ENCODE measurements around the gene CASZ1. TPM values are rescaled to one million over a fixed set of nuclear protein-coding genes. Genes with fewer than 3 reads are reported as not detected.

The CASZ1 gene
- total RNA-seq, 1 donor, result 0.09 TPM

- TF ChIP-seq, protein P1, sequence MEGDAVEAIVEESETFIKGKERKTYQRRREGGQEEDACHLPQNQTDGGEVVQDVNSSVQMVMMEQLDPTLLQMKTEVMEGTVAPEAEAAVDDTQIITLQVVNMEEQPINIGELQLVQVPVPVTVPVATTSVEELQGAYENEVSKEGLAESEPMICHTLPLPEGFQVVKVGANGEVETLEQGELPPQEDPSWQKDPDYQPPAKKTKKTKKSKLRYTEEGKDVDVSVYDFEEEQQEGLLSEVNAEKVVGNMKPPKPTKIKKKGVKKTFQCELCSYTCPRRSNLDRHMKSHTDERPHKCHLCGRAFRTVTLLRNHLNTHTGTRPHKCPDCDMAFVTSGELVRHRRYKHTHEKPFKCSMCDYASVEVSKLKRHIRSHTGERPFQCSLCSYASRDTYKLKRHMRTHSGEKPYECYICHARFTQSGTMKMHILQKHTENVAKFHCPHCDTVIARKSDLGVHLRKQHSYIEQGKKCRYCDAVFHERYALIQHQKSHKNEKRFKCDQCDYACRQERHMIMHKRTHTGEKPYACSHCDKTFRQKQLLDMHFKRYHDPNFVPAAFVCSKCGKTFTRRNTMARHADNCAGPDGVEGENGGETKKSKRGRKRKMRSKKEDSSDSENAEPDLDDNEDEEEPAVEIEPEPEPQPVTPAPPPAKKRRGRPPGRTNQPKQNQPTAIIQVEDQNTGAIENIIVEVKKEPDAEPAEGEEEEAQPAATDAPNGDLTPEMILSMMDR (IDR thresholded peaks at IDR 0.05; ENCODE audit: insufficient read depth, low read length), result no peak
- no peak overlapping the region for H3K4me3 ChIP-seq (ENCODE audit: low read depth, low read length)
Measured at GRCh38 chr1:10724052-10724494, 72.4 kb downstream of the CASZ1 start.

DNA sequence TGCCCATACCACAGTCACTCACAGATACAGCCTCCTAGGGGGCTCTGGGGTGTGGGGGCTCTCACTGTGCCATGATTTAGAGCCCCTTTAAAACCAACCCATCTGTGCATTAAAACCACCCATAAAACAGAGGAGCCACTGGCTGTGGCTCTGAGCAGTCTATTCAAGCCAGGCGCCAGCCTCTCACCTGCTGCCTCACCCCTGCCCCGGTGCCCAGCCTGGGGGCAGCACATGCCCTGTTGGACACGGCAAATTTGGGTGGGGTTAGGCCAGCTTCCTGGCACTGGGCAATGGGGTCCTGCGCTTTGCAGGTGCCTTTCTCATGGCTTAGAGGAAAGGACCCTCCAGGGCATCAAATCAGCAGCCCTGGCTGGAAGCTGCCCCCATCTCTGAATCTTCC is 73.1 kb downstream of the CASZ1 start:
- H3K4me3 ChIP-seq (ENCODE audit: low read depth, low read length), result no peak overlapping the region
- no peak for DNase-seq (ENCODE audit: low read depth)

More at GRCh38 chr1:10724052-10724494, 72.4 kb downstream of the CASZ1 start:
- peak; percentile 39 for DNase-seq (ENCODE audit: low read depth)

GRCh38 chr1:10722803-10723202 is 73.6 kb downstream of the CASZ1 start:
- TF ChIP-seq, protein P1 (IDR thresholded peaks at IDR 0.05; ENCODE audit: insufficient read depth, low read length), result no peak
- no peak for DNase-seq (ENCODE audit: low read depth)
- no peak overlapping the region for H3K4me3 ChIP-seq (ENCODE audit: low read depth, low read length)

More for the DNA sequence above, 73.1 kb downstream of the CASZ1 start:
- TF ChIP-seq, protein P1 (IDR thresholded peaks at IDR 0.05; ENCODE audit: insufficient read depth, low read length), result no peak

DNA sequence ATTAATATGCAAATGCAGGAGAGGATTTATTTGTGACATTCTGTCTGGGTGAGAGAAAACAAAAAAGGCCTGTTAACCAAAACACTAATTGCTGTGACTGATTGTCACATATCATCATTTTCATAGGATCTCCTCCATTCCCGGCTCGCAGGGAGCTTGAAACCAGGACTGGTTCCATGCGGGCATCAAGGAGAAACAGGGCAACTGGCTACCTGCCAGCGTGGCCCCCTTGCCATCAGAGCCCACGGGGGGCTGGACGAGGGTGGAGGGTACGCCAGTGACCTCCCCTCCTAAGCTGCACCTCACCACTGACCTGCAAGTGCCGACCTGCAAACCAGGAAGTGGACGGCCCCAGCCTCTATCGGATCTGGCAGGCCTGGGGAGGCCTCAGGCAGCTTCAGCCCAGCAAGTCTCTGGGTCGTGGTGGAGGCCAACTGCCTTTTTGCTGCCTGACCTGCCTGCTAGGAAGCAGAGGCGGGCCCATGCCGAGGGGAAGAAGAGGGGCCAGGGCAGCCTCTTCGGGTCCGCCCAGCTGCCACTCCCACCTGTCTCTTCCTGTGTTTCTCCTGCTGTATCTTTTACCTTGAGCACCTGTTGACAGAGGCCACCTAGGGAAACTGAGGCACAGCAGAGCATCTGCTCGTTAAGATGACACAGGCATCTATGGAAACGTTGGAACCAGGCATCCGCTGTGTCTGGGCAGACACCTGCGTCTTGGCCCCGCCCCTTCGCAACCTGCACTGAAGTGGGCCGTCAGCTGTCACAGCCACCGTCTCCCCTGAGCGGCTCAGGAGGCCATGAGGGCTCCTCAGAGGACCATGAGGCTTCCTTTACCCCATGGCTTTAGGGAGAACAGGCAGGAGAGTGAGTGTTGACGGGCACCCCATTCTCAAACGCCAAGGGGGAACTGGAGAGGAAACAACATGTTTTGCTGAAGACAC is 74.8 kb downstream of the CASZ1 start:
- DNase-seq (ENCODE audit: low read depth), result no peak
- TF ChIP-seq, protein P1 (IDR thresholded peaks at IDR 0.05; ENCODE audit: insufficient read depth, low read length), result no peak
- H3K4me3 ChIP-seq (ENCODE audit: low read depth, low read length), result no peak overlapping the region

- TF ChIP-seq, protein P1 (IDR thresholded peaks at IDR 0.05; ENCODE audit: insufficient read depth, low read length), result no peak
- DNase-seq (ENCODE audit: low read depth), result no peak
- no peak overlapping the region for H3K4me3 ChIP-seq (ENCODE audit: low read depth, low read length)
Measured at GRCh38 chr1:10720635-10721034, 75.8 kb downstream of the CASZ1 start.

GRCh38 chr1:10718083-10718415 is 78.4 kb downstream of the CASZ1 start:
- TF ChIP-seq, protein P1 (IDR thresholded peaks at IDR 0.05; ENCODE audit: insufficient read depth, low read length), result no peak
- DNase-seq (ENCODE audit: low read depth), result no peak
- H3K4me3 ChIP-seq (ENCODE audit: low read depth, low read length), result no peak overlapping the region
